ENCODE results near the gene C10orf90.

- TF ChIP-seq CTCF (IDR thresholded peaks at IDR 0.05) = no peak
- TF ChIP-seq POLR2AphosphoS5 (IDR thresholded peaks at IDR 0.05) = no peak
- TF ChIP-seq POLR2A (IDR thresholded peaks at IDR 0.05) = no peak
These were observed 23.4 kb downstream of the C10orf90 start for GRCh38 chr10:126647116-126647515.

Data from breast epithelium (tissue), 3 donors.